ENCODE results near the gene FAM13B. TPM values are rescaled to one million over a fixed set of nuclear protein-coding genes. Genes with fewer than 3 reads are reported as not detected.

Gene FAM13B
- polyA plus RNA-seq, 3 donors, result 4.3 to 15.5 (median 9.7) TPM

Other genes starting within 250 kb of the FAM13B start
- under 1 TPM; 0.45 to 0.98 (median 0.55) TPM for gene MYOT, start 165.2 kb downstream of the FAM13B start, polyA plus RNA-seq
- gene PKD2L2, start 143.6 kb downstream of the FAM13B start, polyA plus RNA-seq, result under 1 TPM in 1 of 3 donors, not detected in 2; 0.06 TPM
- not detected for gene WNT8A, start 51.0 kb upstream of the FAM13B start, polyA plus RNA-seq
- 1 to 10 TPM; 1.2 to 3.0 (median 2.0) TPM for gene NME5, start 106.3 kb upstream of the FAM13B start, polyA plus RNA-seq
- gene BRD8, start 145.6 kb upstream of the FAM13B start, polyA plus RNA-seq, result 10 to 100 TPM; 17.8 to 27.7 (median 21.8) TPM
- under 1 TPM; 0.11 to 0.18 (median 0.16) TPM for gene KIF20A, start 146.0 kb upstream of the FAM13B start, polyA plus RNA-seq
- gene CDC23, start 180.2 kb upstream of the FAM13B start, polyA plus RNA-seq, result 10 to 100 TPM in 2 of 3 donors, 1 to 10 TPM in 1; 6.0 to 12.4 (median 12.3) TPM
- under 1 TPM; 0.28 to 0.90 (median 0.56) TPM for gene GFRA3, start 241.5 kb upstream of the FAM13B start, polyA plus RNA-seq

Data from adipose tissue (tissue), 3 donors.